Spleen (tissue), 7 donors: ENCODE results near the gene TSPAN9.

Experiments used
- CTCF ChIP-seq, 11 experiments: fragments of 200-600 bp in 7 of 11; fragments of 450-650 bp in 4 of 11; sonication (generic) in 4 of 11; IDR thresholded peaks in 8 of 11; conservative IDR thresholded peaks in 3 of 11; 1 replicate in 7 of 11; 2 replicates in 4 of 11; pipeline versions ENCODE4 v1.4.0 to v1.8.0; 2016 to 2021; ENCODE audit warnings: antibody characterized with exemption in 11 of 11, inconsistent platforms in 4 of 11, mild to moderate bottlenecking in 1 of 11
- POLR2A ChIP-seq, 3 donors: fragments of 450-650 bp; IDR thresholded peaks; one replicate each; pipeline ENCODE4 v1.5.1; 2017; ENCODE audit warnings: antibody characterized with exemption in 3 of 3, mild to moderate bottlenecking in 1 of 3
- POLR2AphosphoS5 ChIP-seq, 3 donors: sonication (generic); formaldehyde crosslinking; IDR thresholded peaks; one replicate each; pipeline ENCODE4 v1.5.1; 2017; ENCODE audit warnings: antibody characterized with exemption in 3 of 3
- donor health status: DM: no; HTN: no; CAD: no; lungs with moderate emphysema.
- donor health status: DM: no; HTN: no; CAD: no.
- donor health status: DM: no; HTN: no; CAD: no.

GRCh38 chr12:3161861-3162260 lies 84.7 kb downstream of the TSPAN9 start:
- TF ChIP-seq CTCF (IDR thresholded peaks at IDR 0.05 in 8 of 11, conservative IDR thresholded peaks at IDR 0.05 in 3 of 11) = no peak
- TF ChIP-seq POLR2AphosphoS5 (IDR thresholded peaks at IDR 0.05) = no peak
- TF ChIP-seq POLR2A (IDR thresholded peaks at IDR 0.05) = no peak
